ENCODE data around the gene NGEF.

- no peak for TF ChIP-seq CTCF (IDR thresholded peaks at IDR 0.05; ENCODE audit: insufficient read depth, low read length, poor library complexity, severe bottlenecking)
- no peak for TF ChIP-seq EZH2phosphoT487 (conservative IDR thresholded peaks at IDR 0.05; ENCODE audit: low read length)
These were observed 120.2 kb downstream of the NGEF start for GRCh38 chr2:232892843-232893242.

Measured in SU-DHL-6 (cell line).